Anterior cingulate cortex (tissue), 58 donors: ENCODE measurements around the gene GLYR1.
"Not testable (repeated sequence)": the region's sequence is repeated elsewhere in the genome, so short reads cannot be mapped to it uniquely, and the experiment has no call there.

Experiments
- DNase-seq, 58 donors: peaks; one replicate each; lab custom pipeline; 2025; lab: John Stamatoyannopoulos, UW

Gene GLYR1

GRCh38 chr16:4795181-4795827 lies 51.8 kb downstream of the GLYR1 start, which contains the start of gene SMIM22:
Gene SMIM22 (plus strand): TSS chr16:4795369. CDS start chr16:4795735, 366 bp downstream.
- peak in 4 of 58 donors; percentile 3 to 33 (median 20) for DNase-seq

- no peak for DNase-seq
Observed at GRCh38 chr16:4792951-4793513, 54.1 kb downstream of the GLYR1 start.

GRCh38 chr16:4790871-4791270 lies 56.2 kb downstream of the GLYR1 start:
- no peak for DNase-seq

GRCh38 chr16:4790261-4790660 lies 56.8 kb downstream of the GLYR1 start:
- DNase-seq, result no peak

GRCh38 chr16:4788910-4789309 lies 58.2 kb downstream of the GLYR1 start:
- no peak for DNase-seq

GRCh38 chr16:4788489-4788889 lies 58.6 kb downstream of the GLYR1 start:
- no peak for DNase-seq

- no peak for DNase-seq
Observed at GRCh38 chr16:4787627-4788482, 59.2 kb downstream of the GLYR1 start, which contains the start of gene SEPTIN12. Gene SEPTIN12 (minus strand): TSS chr16:4788345. CDS start chr16:4787645, 700 bp downstream.

- no peak for DNase-seq
Observed at GRCh38 chr16:4787068-4787467, 60.0 kb downstream of the GLYR1 start.

GRCh38 chr16:4785758-4786433 lies 61.2 kb downstream of the GLYR1 start:
- no peak for DNase-seq

GRCh38 chr16:4784444-4784987 lies 62.6 kb downstream of the GLYR1 start:
- DNase-seq, result not testable (repeated sequence)

- DNase-seq, result no peak
Observed at GRCh38 chr16:4783951-4784336, 63.1 kb downstream of the GLYR1 start.

GRCh38 chr16:4783251-4783950 lies 63.7 kb downstream of the GLYR1 start:
- DNase-seq, result no peak

- DNase-seq, result no peak
Observed at GRCh38 chr16:4780235-4780634, 66.9 kb downstream of the GLYR1 start.

GRCh38 chr16:4778050-4778392 lies 69.1 kb downstream of the GLYR1 start:
- DNase-seq, result no peak

GRCh38 chr16:4777339-4778049 lies 69.6 kb downstream of the GLYR1 start:
- no peak for DNase-seq

- DNase-seq, result no peak
Observed at GRCh38 chr16:4776141-4776705, 70.9 kb downstream of the GLYR1 start.

GRCh38 chr16:4775005-4775404 lies 72.1 kb downstream of the GLYR1 start:
- DNase-seq, result peak in 3 of 58 donors; percentile 20 to 34 (median 29)

- DNase-seq, result no peak
Observed at GRCh38 chr16:4772351-4772750, 74.7 kb downstream of the GLYR1 start.

- no peak for DNase-seq
Observed at GRCh38 chr16:4771646-4772045, 75.4 kb downstream of the GLYR1 start.
